CMK (cell line): ENCODE data around the gene GLIS1.

ENCODE experiments used
- DNase-seq: peaks from one replicate; pipeline ENCODE4 v3.0.0-alpha.2; 2010; ENCODE audit warnings: low read depth

Gene GLIS1

GRCh38 chr1:53508056-53508990 lies 230.6 kb downstream of the GLIS1 start:
- DNase-seq, result no peak

- DNase-seq, result no peak
Measured at GRCh38 chr1:53507116-53507820, 231.7 kb downstream of the GLIS1 start.

- DNase-seq, result no peak
Measured at GRCh38 chr1:53506355-53507050, 232.5 kb downstream of the GLIS1 start.

GRCh38 chr1:53505891-53506290 lies 233.1 kb downstream of the GLIS1 start:
- no peak for DNase-seq

- no peak for DNase-seq
Measured at GRCh38 chr1:53505401-53505800, 233.6 kb downstream of the GLIS1 start.

GRCh38 chr1:53504901-53505300 lies 234.1 kb downstream of the GLIS1 start:
- DNase-seq, result no peak

GRCh38 chr1:53503433-53504217 lies 235.3 kb downstream of the GLIS1 start:
- no peak for DNase-seq

GRCh38 chr1:53502641-53503432 lies 236.1 kb downstream of the GLIS1 start:
- DNase-seq, result no peak

GRCh38 chr1:53501065-53502005 lies 237.6 kb downstream of the GLIS1 start:
- DNase-seq, result no peak

- no peak for DNase-seq
Measured at GRCh38 chr1:53500204-53501064, 238.5 kb downstream of the GLIS1 start.

GRCh38 chr1:53499257-53500203 lies 239.4 kb downstream of the GLIS1 start:
- no peak for DNase-seq

GRCh38 chr1:53498555-53499131 lies 240.3 kb downstream of the GLIS1 start:
- DNase-seq, result no peak

GRCh38 chr1:53495633-53496345 lies 243.2 kb downstream of the GLIS1 start:
- DNase-seq, result no peak

GRCh38 chr1:53490351-53490750 lies 248.6 kb downstream of the GLIS1 start:
- no peak for DNase-seq

- no peak for DNase-seq
Measured at GRCh38 chr1:53486395-53487026, 252.5 kb downstream of the GLIS1 start.
